ENCODE results near the gene MISP.

- no peak for TF ChIP-seq POLR2A (IDR thresholded peaks at IDR 0.05)
- no peak for TF ChIP-seq CTCF (IDR thresholded peaks at IDR 0.05)
- no peak for TF ChIP-seq POLR2AphosphoS5 (IDR thresholded peaks at IDR 0.05; ENCODE audit: insufficient read depth in 1 of 2, low read depth in 1 of 2)
Measured at GRCh38 chr19:764301-764700, 13.4 kb downstream of the MISP start.

All from vagina (tissue), 2 donors.